ENCODE measurements around the gene ADAP1. TPM values are rescaled to one million over a fixed set of nuclear protein-coding genes. Genes with fewer than 3 reads are reported as not detected.
A peak's percentile ranks its signal among the peaks of the same experiment; 100 is the strongest.

Gene ADAP1
- total and polyA plus RNA-seq, 8 donors, result 10.9 to 41.2 (median 14.4) TPM

- FAIRE-seq, result no peak
- ATAC-seq, result peak in 2 of 4 donors; percentile 36 to 41
- Histone ChIP-seq H3K36me3 (no peaks in the 10 kb centered on the region), H3K4me1 (peaks cover 0 to 8% (median 0%) of the 10 kb centered on the region in 3 donors), H3K27ac (no peak overlapping the region), H3K9me3 (no peaks in the 10 kb centered on the region), H3K4me3 (no peak overlapping the region), H3K27me3 (no peaks in the 10 kb centered on the region)
- TF ChIP-seq CTCF (IDR thresholded peaks at IDR 0.05), result no peak
- intact Hi-C loops (cut with DNase I), result loop anchor here in 1 of 3 donors (10.0 kb wide), 1 partner anchor 53 kb away; no protein-coding TSS in a partner anchor
- 75 to 83% methylated on average over 32 of the region's 32 CpGs for WGBS, 2 donors
- peak in 3 of 6 donors; percentile 18 to 66 (median 52) for DNase-seq
Observed at GRCh38 chr7:957418-958220, 3.1 kb upstream of the ADAP1 start.

GRCh38 chr7:956031-956430 is 1.6 kb upstream of the ADAP1 start:
- 71 to 85% methylated on average over 10 of the region's 10 CpGs for WGBS, 2 donors
- no peak for ATAC-seq
- DNase-seq, result peak in 3 of 6 donors; percentile 11 to 45 (median 28)
- no peaks in the 10 kb centered on the region for H3K27me3 ChIP-seq
- intact Hi-C loops (cut with DNase I), result loop anchor here in 1 of 3 donors (10.0 kb wide), 1 partner anchor 51 kb away; no protein-coding TSS in a partner anchor
- TF ChIP-seq CTCF (IDR thresholded peaks at IDR 0.05), result no peak
- peaks cover 0 to 8% (median 0%) of the 10 kb centered on the region in 3 donors for H3K4me1 ChIP-seq
- H3K36me3 ChIP-seq, result no peaks in the 10 kb centered on the region
- H3K27ac ChIP-seq, result no peak overlapping the region
- no peaks in the 10 kb centered on the region for H3K9me3 ChIP-seq
- H3K4me3 ChIP-seq, result no peak overlapping the region
- FAIRE-seq, result no peak

- Histone ChIP-seq H3K4me1 (peaks cover 0 to 8% (median 0%) of the 10 kb centered on the region in 3 donors), H3K27ac (peak overlapping the region in 2 of 4 donors; percentile 12 to 30), H3K9me3 (no peaks in the 10 kb centered on the region), H3K36me3 (no peaks in the 10 kb centered on the region), H3K4me3 (peak overlapping the region; percentile 21 to 66 (median 38)), H3K27me3 (no peaks in the 10 kb centered on the region)
- WGBS, 2 donors, result 3 to 11% methylated on average over 21 to 77 of the region's 78 CpGs
- TF ChIP-seq CTCF (IDR thresholded peaks at IDR 0.05), result no peak
- intact Hi-C loops (cut with DNase I), result loop anchor here in 1 of 3 donors (10.0 kb wide), 1 partner anchor 49 kb away; no protein-coding TSS in a partner anchor
- FAIRE-seq (no peak), ATAC-seq (peak; percentile 55 to 81 (median 74)), DNase-seq (peak in 4 of 6 donors; percentile 53 to 87 (median 63))
Observed at GRCh38 chr7:953547-954327, 743 bp downstream of the ADAP1 start.

- FAIRE-seq (no peak), DNase-seq (peak in 3 of 6 donors; percentile 23 to 62 (median 50)), ATAC-seq (no peak)
- H3K27me3 ChIP-seq, result no peaks in the 10 kb centered on the region
- no peaks in the 10 kb centered on the region for H3K36me3 ChIP-seq
- peaks cover 0 to 8% (median 0%) of the 10 kb centered on the region in 3 donors for H3K4me1 ChIP-seq
- no peak for TF ChIP-seq CTCF (IDR thresholded peaks at IDR 0.05)
- intact Hi-C loops (cut with DNase I), result loop anchor here in 1 of 3 donors (10.0 kb wide), 1 partner anchor 48 kb away; no protein-coding TSS in a partner anchor
- H3K4me3 ChIP-seq, result peak overlapping the region in 1 of 4 donors; percentile 66
- no peaks in the 10 kb centered on the region for H3K9me3 ChIP-seq
- H3K27ac ChIP-seq, result no peak overlapping the region
- WGBS, 2 donors, result 71 to 87% methylated on average over 18 to 20 of the region's 20 CpGs
Observed at GRCh38 chr7:952548-953441, 1.7 kb downstream of the ADAP1 start.
